ENCODE results near the gene COLEC11.

COLEC11 gene

GRCh38 chr2:3584608-3585260 lies 10.2 kb upstream of the COLEC11 start:
- no peak for DNase-seq

GRCh38 chr2:3585261-3586109 lies 9.4 kb upstream of the COLEC11 start:
- DNase-seq: no peak

GRCh38 chr2:3586220-3586619 lies 8.7 kb upstream of the COLEC11 start:
- DNase-seq: no peak

GRCh38 chr2:3587021-3587420 lies 7.9 kb upstream of the COLEC11 start:
- DNase-seq: no peak

GRCh38 chr2:3587432-3587831 lies 7.5 kb upstream of the COLEC11 start:
- DNase-seq: no peak

- no peak for DNase-seq
Measured at GRCh38 chr2:3588084-3588483, 6.8 kb upstream of the COLEC11 start.

GRCh38 chr2:3589086-3589485 lies 5.8 kb upstream of the COLEC11 start:
- no peak for DNase-seq

- DNase-seq: no peak
Measured at GRCh38 chr2:3595404-3595803, 492 bp downstream of the COLEC11 start.

GRCh38 chr2:3595985-3596384 lies 1.1 kb downstream of the COLEC11 start:
- DNase-seq: no peak

- no peak for DNase-seq
Measured at GRCh38 chr2:3596901-3597417, 2.0 kb downstream of the COLEC11 start.

GRCh38 chr2:3597567-3597966 lies 2.7 kb downstream of the COLEC11 start:
- DNase-seq: no peak

GRCh38 chr2:3598197-3598910 lies 3.4 kb downstream of the COLEC11 start:
- DNase-seq: no peak

GRCh38 chr2:3598912-3599854 lies 4.3 kb downstream of the COLEC11 start:
- DNase-seq: no peak

- DNase-seq: no peak
Measured at GRCh38 chr2:3600256-3600855, 5.4 kb downstream of the COLEC11 start.

- DNase-seq: no peak
Measured at GRCh38 chr2:3601561-3602271, 6.8 kb downstream of the COLEC11 start.

- no peak for DNase-seq
Measured at GRCh38 chr2:3602553-3603339, 7.8 kb downstream of the COLEC11 start.

- DNase-seq: no peak
Measured at GRCh38 chr2:3603536-3604206, 8.8 kb downstream of the COLEC11 start.

GRCh38 chr2:3604207-3604877 lies 9.4 kb downstream of the COLEC11 start:
- DNase-seq: no peak
